Activated T-cell treated with anti-CD3 and anti-CD28 coated beads, Interleukin-2, amount 50 U/mL, for 48 hours (primary cell): ENCODE data around the gene ARL15.
"Not testable (repeated sequence)": the region's sequence is repeated elsewhere in the genome, so short reads cannot be mapped to it uniquely, and the experiment has no call there.

Experiments
- DNase-seq, 2 experiments: peaks; one replicate each; pipeline ENCODE4 v3.0.0-alpha.2; 2020

Gene ARL15

DNA sequence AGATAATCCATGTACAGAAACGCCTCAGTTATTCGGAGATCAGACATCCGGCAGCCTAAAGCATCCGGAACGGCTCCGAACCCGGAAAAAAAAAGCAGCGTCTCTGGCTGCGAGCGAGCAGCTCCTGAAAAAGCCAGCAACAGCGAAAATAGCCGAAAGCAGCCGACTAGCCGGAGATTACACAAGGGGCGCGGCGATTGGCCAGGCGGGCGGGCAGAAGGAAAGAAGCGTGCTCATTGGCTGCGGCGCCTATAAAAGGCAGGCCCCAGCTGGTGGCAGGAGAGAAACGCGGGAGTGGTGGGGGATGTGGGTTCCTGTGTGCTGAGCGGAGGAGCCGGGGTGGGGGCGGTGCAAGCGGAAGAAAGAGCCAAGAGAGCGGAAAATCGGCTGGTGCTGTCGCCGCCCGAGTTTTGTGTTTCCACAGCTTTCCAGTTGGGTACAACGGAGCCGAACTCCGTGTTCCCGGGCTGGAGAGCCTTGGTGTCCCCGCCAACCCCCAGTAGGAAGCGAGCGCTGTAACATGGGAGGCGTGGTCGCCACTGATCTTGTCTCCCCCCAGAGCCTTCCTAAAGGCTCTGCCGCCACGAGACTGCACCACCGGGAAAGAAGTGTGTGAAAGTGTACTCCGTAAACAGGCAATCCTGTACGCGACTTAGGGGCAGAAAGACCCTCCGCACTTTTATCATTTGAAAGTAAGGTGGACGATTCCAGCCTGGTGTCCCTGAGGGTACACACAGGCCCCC lies at the start of gene ARL15:
TSS of gene ARL15 (minus strand) at position 141 of the 743 bp plus-strand sequence.
- DNase-seq, result peak; percentile 97

- DNase-seq, result no peak
Measured at GRCh38 chr5:54360089-54360488, 49.7 kb upstream of the ARL15 start.

GRCh38 chr5:54357408-54358058 lies 47.2 kb upstream of the ARL15 start:
- no peak for DNase-seq

DNA sequence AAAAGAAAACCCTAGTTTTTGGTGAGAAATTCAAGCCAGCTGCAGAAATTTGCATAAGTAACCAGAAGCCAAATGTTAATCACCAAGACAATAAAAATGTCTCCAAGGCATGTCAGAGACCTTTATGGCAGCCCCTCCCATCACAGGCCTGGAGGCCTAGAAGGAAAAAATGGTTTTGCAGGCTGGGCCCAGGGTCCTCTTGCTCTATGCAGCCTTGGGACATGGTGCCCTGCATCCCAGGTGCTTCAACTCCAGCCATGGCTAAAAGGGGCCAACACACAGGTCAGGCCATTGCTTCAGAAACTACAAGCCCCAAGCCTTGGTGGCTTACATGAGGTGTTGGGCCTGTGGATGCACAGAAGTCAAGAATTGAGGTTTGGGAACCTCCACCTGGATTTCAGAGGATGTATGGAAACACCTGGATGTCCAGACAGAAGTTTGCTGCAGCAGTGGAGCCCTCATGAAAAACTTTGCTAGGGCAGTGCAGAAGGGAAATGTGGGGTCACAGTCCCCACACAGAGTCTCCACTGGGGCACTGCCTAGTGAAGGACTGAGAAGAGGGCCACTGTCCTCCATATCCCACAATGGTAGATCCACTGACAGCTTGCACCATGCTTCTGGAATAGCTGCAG lies 43.7 kb upstream of the ARL15 start:
- not testable (repeated sequence) for DNase-seq

GRCh38 chr5:54352580-54352979 lies 42.2 kb upstream of the ARL15 start:
- DNase-seq, result not testable (repeated sequence)

- DNase-seq, result no peak
Measured at GRCh38 chr5:54347221-54347865, 37.0 kb upstream of the ARL15 start.

DNA sequence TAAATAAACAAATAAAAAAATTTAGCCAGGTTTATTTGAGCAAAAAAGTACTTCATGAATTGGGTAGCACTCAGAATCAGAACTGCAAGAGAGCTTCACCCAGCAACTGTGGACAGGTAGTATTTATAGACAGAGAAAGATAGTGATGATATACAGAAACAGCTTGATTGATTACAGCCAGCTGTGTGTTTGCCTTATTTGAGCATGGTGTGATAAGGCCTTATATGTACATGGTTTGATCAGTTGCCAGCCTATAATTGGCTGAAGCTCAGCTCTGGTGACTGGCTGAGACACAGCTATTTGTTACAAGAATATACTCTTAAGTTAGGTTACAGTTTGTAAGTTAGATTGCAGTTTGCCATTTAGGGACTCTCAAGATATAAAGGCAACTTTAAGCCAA lies 34.3 kb upstream of the ARL15 start:
- DNase-seq, result no peak

DNA sequence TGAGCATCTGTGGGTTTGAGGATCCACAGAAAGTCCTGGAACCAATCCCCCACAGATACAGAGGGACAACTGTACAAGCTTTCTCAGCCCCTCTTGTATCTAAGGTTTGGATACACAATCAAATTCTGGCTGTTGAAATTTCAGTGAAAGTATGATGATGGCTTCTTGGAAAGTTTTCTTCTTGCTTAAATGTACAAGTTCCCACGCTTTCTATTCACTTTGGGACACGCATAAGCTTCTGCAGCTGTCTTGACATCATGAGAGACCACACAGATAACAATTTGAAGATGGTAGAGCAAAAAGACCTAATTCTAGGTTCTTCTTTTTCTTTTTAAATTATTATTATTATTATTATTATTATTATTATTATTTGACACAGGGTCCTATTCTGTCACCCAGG lies 31.6 kb upstream of the ARL15 start:
- no peak for DNase-seq

- no peak for DNase-seq
Measured at GRCh38 chr5:54337523-54337922, 27.1 kb upstream of the ARL15 start.

GRCh38 chr5:54332720-54333119 lies 22.3 kb upstream of the ARL15 start:
- no peak for DNase-seq

DNA sequence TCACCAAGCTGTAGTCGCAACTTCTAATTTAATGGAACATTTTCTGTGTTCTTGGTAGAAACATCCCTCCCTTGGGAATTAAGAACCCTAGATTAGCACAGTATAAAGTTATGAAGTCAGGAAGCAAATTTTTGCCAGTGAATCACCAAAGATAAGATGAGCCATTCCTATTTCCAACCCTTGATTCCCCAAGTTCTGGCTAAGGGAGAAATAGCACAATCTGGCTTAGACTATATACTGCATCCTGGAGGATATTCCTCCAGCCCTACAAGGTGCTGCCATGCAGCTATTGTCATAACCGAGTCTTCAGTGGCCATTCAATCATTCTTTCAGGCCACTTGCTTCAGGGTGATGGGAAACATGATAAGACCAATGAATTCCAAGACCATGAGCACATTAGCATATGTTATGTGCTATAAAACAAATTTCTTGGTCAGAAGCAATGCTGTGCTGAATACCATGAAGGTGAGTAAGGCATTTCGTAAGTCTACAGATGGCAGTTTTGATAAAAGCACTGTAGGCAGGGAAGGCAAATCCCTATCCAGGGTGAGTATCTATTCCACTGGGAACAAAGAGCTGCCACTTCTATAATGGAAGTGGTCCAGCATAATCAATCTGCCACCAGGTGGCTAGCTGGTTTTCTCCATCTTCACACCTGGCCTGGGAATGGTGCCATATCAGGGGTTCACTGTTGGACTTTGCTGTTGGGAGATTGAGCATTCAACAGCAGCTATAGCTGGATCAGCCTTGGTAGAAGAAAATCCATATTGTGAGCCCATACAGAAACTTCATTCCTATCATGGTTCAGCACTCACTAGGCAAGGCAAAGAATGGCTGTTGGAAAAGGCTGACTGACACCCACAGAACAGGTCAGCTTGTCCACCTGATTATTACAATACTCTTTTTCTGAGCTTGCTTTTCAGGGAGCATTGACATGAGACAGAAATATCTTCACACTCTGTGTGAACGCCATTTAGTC lies 19.6 kb upstream of the ARL15 start:
- DNase-seq, result no peak

- DNase-seq, result no peak
Measured at GRCh38 chr5:54326662-54327270, 16.4 kb upstream of the ARL15 start.

DNA sequence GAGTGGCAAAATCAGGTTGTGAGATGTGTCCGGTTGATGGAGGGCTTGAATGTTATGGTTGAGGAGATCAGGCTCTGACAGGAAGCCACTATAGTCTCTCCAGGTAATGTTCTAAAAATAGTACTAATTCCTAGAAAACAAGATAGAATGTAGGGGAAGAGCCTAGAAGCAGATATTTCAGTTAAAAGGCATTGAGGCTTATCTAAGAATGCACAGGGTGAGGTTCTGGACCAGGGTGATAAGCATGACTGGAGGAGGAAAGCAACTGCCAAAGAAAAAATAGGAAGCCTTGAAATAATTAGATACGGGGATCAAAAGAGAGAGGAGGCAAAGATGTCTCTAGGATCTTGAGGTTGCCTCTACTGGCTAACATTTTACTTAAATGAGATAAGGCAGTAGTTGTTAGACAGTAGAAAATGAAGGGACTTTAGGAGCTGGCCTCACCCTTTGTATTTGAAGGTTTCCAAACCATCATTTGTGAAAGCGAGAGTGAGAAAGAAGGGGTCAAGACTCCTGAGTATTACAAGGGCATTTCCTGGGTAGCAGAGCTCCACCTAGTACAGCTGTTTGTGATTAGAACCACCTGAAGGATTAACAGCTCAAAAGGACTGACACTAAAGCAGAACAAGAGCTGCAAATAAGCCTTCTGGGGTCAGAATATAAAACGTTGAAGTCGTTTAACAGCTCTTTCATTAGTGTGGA lies 15.4 kb upstream of the ARL15 start:
- no peak for DNase-seq

DNA sequence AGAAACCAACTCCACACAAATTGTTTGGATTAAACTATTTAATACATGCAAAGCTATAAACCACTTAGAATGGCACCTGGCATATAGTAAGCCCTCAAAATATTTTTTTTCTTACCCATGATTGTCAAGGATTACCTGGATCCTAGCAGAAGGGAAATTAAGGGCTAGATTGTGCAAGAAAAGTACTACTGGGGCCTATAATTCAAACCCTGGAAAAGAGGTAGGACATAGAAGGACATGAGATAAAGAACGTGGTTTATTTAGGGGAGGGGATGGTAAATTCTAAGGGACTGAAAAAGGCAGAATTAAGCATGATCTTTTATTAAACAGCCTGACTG lies 14.9 kb upstream of the ARL15 start:
- DNase-seq, result no peak

- DNase-seq, result no peak
Measured at GRCh38 chr5:54324651-54325271, 14.4 kb upstream of the ARL15 start.

GRCh38 chr5:54323495-54323894 lies 13.1 kb upstream of the ARL15 start:
- DNase-seq, result no peak

GRCh38 chr5:54320256-54320655 lies 9.9 kb upstream of the ARL15 start:
- DNase-seq, result no peak

GRCh38 chr5:54317511-54318260 lies 7.3 kb upstream of the ARL15 start:
- DNase-seq, result no peak

DNA sequence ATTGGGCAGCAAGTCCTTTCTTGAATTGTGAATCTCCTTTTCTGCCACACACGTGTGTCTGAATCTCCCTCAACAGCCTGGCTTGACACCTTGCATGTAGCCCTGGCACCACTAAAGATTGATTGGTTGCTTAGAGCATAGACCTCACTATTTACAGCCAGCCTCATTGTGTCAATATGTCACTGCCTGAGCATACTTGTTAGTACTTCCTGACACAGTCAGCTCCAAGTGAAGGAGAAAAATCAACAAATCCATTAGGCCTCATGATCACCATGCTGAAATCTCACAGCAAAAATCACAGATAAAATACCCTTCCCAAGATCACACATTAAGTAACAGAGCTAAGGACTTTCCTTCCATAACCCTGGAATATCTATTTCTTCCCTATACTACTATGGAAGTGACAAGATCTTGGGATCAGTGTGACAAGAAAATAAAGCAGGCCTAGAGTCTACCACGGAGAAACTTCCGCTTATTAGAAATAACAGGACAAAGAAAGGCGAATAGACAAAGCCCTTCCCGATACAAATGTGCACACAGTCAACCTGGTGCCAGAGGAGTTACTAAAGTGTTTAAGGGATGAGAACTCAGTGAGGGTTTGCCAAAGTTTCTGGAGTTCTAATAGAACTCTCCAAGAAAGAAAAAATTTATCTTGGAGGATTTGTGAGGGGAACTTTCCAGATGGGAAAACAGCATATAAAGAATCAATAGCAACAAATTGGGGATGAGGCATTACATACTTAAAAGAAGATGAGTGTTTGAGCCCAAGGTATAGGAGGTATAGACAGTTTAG lies 5.6 kb upstream of the ARL15 start:
- DNase-seq, result no peak
